Endodermal cell (in vitro differentiated cells): ENCODE results near the gene CDS2. TPM values are rescaled to one million over a fixed set of nuclear protein-coding genes. Genes with fewer than 3 reads are reported as not detected.

ENCODE experiments used
- DNase-seq: peaks from one replicate; pipeline ENCODE4 v3.0.0-alpha.2; 2017
- H3K27ac ChIP-seq: 2 replicates; pipeline ENCODE4 v1.5.1; 2013; ENCODE audit warnings: mild to moderate bottlenecking, low read depth, low read length, moderate library complexity
- H3K27me3 ChIP-seq: 2 replicates; pipeline ENCODE4 v1.6.1; 2013; ENCODE audit warnings: mild to moderate bottlenecking, low read length, moderate library complexity; ENCODE audit not compliant: insufficient read depth, control insufficient read depth, poor library complexity, severe bottlenecking
- H3K36me3 ChIP-seq: 2 replicates; pipeline ENCODE4 v1.7.0; 2013; ENCODE audit warnings: mild to moderate bottlenecking, low read length, moderate library complexity; ENCODE audit not compliant: control insufficient read depth, insufficient read depth
- H3K4me1 ChIP-seq: one replicate; pipeline ENCODE4 v1.7.0; 2013; ENCODE audit warnings: low read length; ENCODE audit not compliant: control insufficient read depth, insufficient read depth
- H3K4me3 ChIP-seq: 2 replicates; pipeline ENCODE4 v1.5.1; 2013; ENCODE audit warnings: mild to moderate bottlenecking, low read length, moderate library complexity
- H3K9ac ChIP-seq: 2 replicates; pipeline ENCODE4 v1.6.1; 2013; ENCODE audit warnings: mild to moderate bottlenecking, low read length, moderate library complexity; ENCODE audit not compliant: poor library complexity, severe bottlenecking; ENCODE audit errors: extremely low read depth
- H3K9me3 ChIP-seq: 2 replicates; pipeline ENCODE4 v1.6.1; 2013; ENCODE audit warnings: mild to moderate bottlenecking, low read length, moderate library complexity; ENCODE audit not compliant: control insufficient read depth
- H3K27ac Mint-ChIP-seq: 2 replicates; pipeline ENCODE4 v1.8.0; 2020; ENCODE audit warnings: mixed read lengths
- H3K27me3 Mint-ChIP-seq: 2 replicates; pipeline ENCODE4 v1.8.0; 2021; ENCODE audit warnings: mild to moderate bottlenecking, mixed read lengths; ENCODE audit not compliant: insufficient read depth
- H3K36me3 Mint-ChIP-seq: 2 replicates; pipeline ENCODE4 v1.8.0; 2020; ENCODE audit warnings: low read depth, mixed read lengths
- H3K4me1 Mint-ChIP-seq: 2 replicates; pipeline ENCODE4 v1.8.0; 2020; ENCODE audit warnings: mixed read lengths
- H3K4me3 Mint-ChIP-seq: 2 replicates; pipeline ENCODE4 v1.8.0; 2020; ENCODE audit warnings: mild to moderate bottlenecking, moderate library complexity, mixed read lengths
- H3K9me3 Mint-ChIP-seq: 2 replicates; pipeline ENCODE4 v1.8.0; 2020; ENCODE audit warnings: mild to moderate bottlenecking, mixed read lengths
- CTCF ChIP-seq: fragments of 200-600 bp; sonication (generic); conservative IDR thresholded peaks from 2 replicates; pipeline ENCODE4 v1.5.0; 2021; ENCODE audit warnings: antibody characterized with exemption, mild to moderate bottlenecking
- WGBS, 2 experiments: methylation state at CpG; one replicate each; pipeline versions ENCODE4 v1.1.5 to v1.1.7; 2013; ENCODE audit warnings: missing lambda C conversion rate in 2 of 2, mixed read lengths in 1 of 2; ENCODE audit not compliant: insufficient coverage in 1 of 2, insufficient read length in 1 of 2; 5-methylcytosine and 5-hydroxymethylcytosine counted together
- total RNA-seq, 2 donors: library from RNA; stranded (reverse); fragmentation: NEBNext Ultra II Directional in 1 of 2; extraction: Animal tissue kit (Norgen Biotek cat#: 25700) in 1 of 2; gene quantifications; 2 replicates in 1 of 2; 3 replicates in 1 of 2; pipeline ENCODE4 v1.2.1, GENCODE V29; 2021

CDS2 gene
- total RNA-seq, 2 donors from 2014 or later, result 66.8 to 77.1 TPM

DNA sequence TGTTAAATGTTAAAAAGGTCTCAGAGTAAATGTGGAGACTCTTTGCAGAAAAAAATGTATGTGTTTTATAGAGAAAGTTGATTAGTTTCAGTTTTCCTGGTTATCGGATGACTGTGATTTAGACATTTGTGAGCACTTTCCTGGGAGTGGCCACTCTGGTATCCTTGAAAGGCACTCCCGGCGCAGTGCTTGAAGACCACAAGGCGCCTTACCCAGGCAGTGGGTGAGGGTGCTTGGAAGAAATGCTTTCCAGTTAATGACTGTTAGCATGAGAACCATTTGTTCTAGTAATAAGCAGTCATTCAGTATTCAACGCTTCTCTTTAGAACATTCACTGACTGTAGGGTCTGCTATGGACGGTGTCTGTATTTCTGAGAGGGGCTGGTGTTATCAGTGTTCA is 7.2 kb downstream of the CDS2 start:
- Histone ChIP-seq H3K36me3 (peaks cover 16% of the 10 kb centered on the region), H3K27ac (no peak overlapping the region), H3K4me3 (no peak overlapping the region), H3K27me3 (no peaks in the 10 kb centered on the region), H3K9ac (no peak overlapping the region), H3K9me3 (no peaks in the 10 kb centered on the region), H3K4me1 (peaks cover 15% of the 10 kb centered on the region)
- TF ChIP-seq CTCF, result no peak
- peaks cover 12% of the 10 kb centered on the region for H3K36me3 Mint-ChIP-seq
- no peak for DNase-seq
- peaks cover 20% of the 10 kb centered on the region for H3K4me1 Mint-ChIP-seq
- no peaks in the 10 kb centered on the region for H3K9me3 Mint-ChIP-seq
- 91 to 96% methylated on average over 5 to 6 of the region's 6 CpGs for WGBS, 2 experiments
- no peak overlapping the region for H3K27ac Mint-ChIP-seq
- H3K4me3 Mint-ChIP-seq, result no peak overlapping the region
- no peaks in the 10 kb centered on the region for H3K27me3 Mint-ChIP-seq

- no peak for TF ChIP-seq CTCF
- peak; percentile 55 for DNase-seq
- Histone ChIP-seq H3K9ac (peak overlapping the region; percentile 86), H3K27ac (peak overlapping the region; percentile 55), H3K4me3 (peak overlapping the region; percentile 61), H3K36me3 (peaks cover 12% of the 10 kb centered on the region), H3K27me3 (no peaks in the 10 kb centered on the region), H3K4me1 (peaks cover 15% of the 10 kb centered on the region), H3K9me3 (no peaks in the 10 kb centered on the region)
- 90 to 100% methylated on average over 2 to 4 of the region's 4 CpGs for WGBS, 2 experiments
- Mint-ChIP-seq H3K9me3 (no peaks in the 10 kb centered on the region), H3K36me3 (peaks cover 12% of the 10 kb centered on the region), H3K4me1 (peaks cover 20% of the 10 kb centered on the region), H3K27ac (peak overlapping the region; percentile 98), H3K4me3 (peak overlapping the region; percentile 30), H3K27me3 (no peaks in the 10 kb centered on the region)
Observed at GRCh38 chr20:5135363-5136012, 8.7 kb downstream of the CDS2 start.

DNA sequence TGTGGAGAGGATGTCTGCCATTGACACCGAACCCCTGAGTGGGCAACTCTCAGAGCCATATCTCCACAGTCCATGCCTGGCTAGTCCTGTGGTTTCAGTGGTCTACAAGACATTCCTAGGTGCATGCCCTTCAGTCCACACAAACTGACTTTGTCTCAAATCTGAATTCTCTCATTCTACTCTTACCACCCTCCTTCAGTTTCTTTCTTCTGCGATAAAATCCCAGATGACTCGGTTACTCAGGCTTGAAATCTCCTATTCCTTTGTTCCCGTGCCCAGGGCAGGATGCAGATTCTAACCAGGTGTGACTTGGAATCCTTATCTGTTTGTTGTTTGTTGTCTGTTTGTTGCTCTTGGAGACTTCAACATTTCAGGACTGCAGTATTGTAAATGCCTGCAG is 9.3 kb downstream of the CDS2 start:
- 74 to 100% methylated on average over 1 to 4 of the region's 4 CpGs for WGBS, 2 experiments
- Mint-ChIP-seq H3K4me3 (peak overlapping the region; percentile 30), H3K27me3 (no peaks in the 10 kb centered on the region), H3K27ac (peak overlapping the region; percentile 98), H3K36me3 (peaks cover 12% of the 10 kb centered on the region), H3K4me1 (peaks cover 20% of the 10 kb centered on the region), H3K9me3 (no peaks in the 10 kb centered on the region)
- H3K27ac ChIP-seq, result peak overlapping the region; percentile 55
- H3K4me1 ChIP-seq, result peaks cover 15% of the 10 kb centered on the region
- peak overlapping the region; percentile 61 for H3K4me3 ChIP-seq
- H3K9ac ChIP-seq, result peak overlapping the region; percentile 86
- peak; percentile 57 for DNase-seq
- H3K9me3 ChIP-seq, result no peaks in the 10 kb centered on the region
- H3K27me3 ChIP-seq, result no peaks in the 10 kb centered on the region
- TF ChIP-seq CTCF, result no peak
- peaks cover 12% of the 10 kb centered on the region for H3K36me3 ChIP-seq
